Stimulated activated CD8-positive, alpha-beta memory T cell treated with anti-CD3 and anti-CD28 coated beads, Interleukin-4, amount 100 ng/mL, for 4 hours (primary cell): ENCODE data around the gene MYO7A.

Source experiments
- DNase-seq, 2 donors: peaks; one replicate each; pipeline ENCODE4 v3.0.0-alpha.2; 2020; ENCODE audit warnings: low read depth in 2 of 2, low spot score in 1 of 2

Gene MYO7A

GRCh38 chr11:77182542-77183430, 54.7 kb downstream of the MYO7A start:
- DNase-seq, result no peak

GRCh38 chr11:77183431-77183984, 55.5 kb downstream of the MYO7A start:
- no peak for DNase-seq

- DNase-seq, result no peak
Measured at GRCh38 chr11:77184136-77184860, 56.3 kb downstream of the MYO7A start.

- DNase-seq, result no peak
Measured at GRCh38 chr11:77186302-77186701, 58.3 kb downstream of the MYO7A start.

GRCh38 chr11:77187111-77187750, 59.2 kb downstream of the MYO7A start:
- DNase-seq, result no peak

- DNase-seq, result peak; percentile 25 to 38
Measured at GRCh38 chr11:77187776-77188632, 60.0 kb downstream of the MYO7A start.

- DNase-seq, result no peak
Measured at GRCh38 chr11:77188633-77189491, 60.8 kb downstream of the MYO7A start.

- DNase-seq, result no peak
Measured at GRCh38 chr11:77189588-77190210, 61.7 kb downstream of the MYO7A start.

GRCh38 chr11:77190331-77191075, 62.5 kb downstream of the MYO7A start:
- DNase-seq, result no peak

GRCh38 chr11:77191429-77191822, 63.4 kb downstream of the MYO7A start:
- DNase-seq, result no peak

GRCh38 chr11:77191823-77192495, 63.9 kb downstream of the MYO7A start:
- peak in 1 of 2 donors; percentile 5 for DNase-seq

- DNase-seq, result no peak
Measured at GRCh38 chr11:77193167-77193566, 65.1 kb downstream of the MYO7A start.

- no peak for DNase-seq
Measured at GRCh38 chr11:77193911-77194830, 66.1 kb downstream of the MYO7A start.

- DNase-seq, result no peak
Measured at GRCh38 chr11:77195071-77195755, 67.2 kb downstream of the MYO7A start.

- no peak for DNase-seq
Measured at GRCh38 chr11:77196961-77197360, 68.9 kb downstream of the MYO7A start.

- no peak for DNase-seq
Measured at GRCh38 chr11:77197626-77198320, 69.7 kb downstream of the MYO7A start.
